NCI-H345 (cell line): ENCODE results near the gene ADGRD1.

Experiments
- DNase-seq: peaks from one replicate; lab custom pipeline; 2025; lab: John Stamatoyannopoulos, UW

ADGRD1 gene

DNA sequence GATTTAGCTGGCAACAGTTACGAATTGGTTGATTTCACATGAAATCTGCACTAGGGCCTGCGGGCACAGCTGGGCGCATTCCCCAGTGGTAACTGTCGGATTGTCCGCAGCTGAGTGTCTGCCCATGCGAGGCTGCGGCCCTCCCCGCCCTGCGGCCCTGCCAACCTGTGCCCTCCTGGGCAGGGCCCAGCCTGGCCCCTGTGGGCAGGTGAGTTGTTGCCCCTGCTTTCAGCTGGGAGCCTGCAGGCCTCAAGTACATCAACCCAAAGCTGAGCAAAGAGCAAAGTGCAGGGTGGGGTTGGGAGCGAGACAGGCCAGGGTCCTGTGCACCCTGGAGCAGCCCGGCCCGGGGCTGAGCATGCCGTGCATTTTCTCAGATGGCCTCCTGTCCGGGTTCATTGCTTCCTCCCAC, 89.1 kb downstream of the ADGRD1 start:
- DNase-seq: no peak

GRCh38 chr12:131043401-131043871, 89.7 kb downstream of the ADGRD1 start:
- DNase-seq: no peak

DNA sequence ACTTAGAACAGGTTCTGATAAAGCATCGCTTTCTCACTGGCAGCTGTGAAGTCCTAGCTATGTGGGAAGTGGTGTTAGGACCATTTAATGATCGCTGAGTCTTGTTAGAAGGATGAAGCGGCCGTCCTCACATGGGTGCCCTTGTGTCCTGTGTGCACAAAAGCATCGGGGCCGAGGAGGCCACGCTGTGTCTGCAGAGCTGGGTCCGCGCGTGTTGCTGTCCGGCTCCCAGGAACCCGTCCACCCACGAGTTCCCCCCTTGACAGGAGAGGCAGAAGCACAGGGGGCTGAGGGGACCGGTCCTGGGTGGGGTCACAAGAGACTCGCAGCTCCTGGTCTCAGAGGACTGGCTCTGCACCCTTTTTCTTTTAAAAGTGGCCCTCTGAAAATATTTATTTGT, 90.4 kb downstream of the ADGRD1 start:
- no peak for DNase-seq

- no peak for DNase-seq
Measured at GRCh38 chr12:131044760-131045381, 91.2 kb downstream of the ADGRD1 start.

DNA sequence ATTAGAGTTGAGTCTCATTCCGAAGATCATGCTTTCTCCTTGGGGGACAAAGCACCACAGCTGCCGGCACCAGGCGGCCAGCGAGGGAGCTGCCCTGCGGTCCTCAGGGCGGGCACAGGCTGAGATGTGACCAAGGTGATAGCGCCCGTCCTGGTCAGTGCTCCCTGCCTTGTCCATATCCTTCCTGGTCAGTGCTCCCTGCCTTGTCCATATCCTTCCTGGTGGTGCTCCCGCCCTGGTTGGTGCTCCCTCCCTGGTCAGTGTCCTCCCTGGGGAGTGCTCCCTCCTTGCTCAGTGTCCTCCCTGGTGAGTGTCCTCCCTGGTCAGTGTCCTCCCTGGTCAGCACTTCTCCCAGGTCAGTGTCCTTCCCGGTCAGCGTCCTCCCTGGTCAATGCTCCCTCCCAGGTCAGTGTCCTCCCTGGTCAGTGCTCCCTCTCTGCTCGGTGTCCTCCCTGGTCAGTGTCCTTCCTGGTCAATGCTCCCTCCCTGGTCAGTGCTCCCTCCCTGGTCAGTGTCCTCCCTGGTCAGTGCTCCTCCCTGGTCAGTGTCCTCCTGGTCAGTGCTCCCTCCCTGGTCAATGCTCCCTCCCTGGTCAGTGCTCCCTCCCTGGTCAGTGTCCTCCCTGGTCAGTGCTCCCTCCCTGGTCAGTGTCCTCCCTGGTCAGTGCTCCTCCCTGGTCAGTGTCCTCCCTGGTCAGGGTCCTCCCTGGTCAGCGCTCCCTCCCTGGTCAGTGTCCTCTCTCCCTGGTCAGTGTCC, 92.2 kb downstream of the ADGRD1 start:
- DNase-seq: no peak

DNA sequence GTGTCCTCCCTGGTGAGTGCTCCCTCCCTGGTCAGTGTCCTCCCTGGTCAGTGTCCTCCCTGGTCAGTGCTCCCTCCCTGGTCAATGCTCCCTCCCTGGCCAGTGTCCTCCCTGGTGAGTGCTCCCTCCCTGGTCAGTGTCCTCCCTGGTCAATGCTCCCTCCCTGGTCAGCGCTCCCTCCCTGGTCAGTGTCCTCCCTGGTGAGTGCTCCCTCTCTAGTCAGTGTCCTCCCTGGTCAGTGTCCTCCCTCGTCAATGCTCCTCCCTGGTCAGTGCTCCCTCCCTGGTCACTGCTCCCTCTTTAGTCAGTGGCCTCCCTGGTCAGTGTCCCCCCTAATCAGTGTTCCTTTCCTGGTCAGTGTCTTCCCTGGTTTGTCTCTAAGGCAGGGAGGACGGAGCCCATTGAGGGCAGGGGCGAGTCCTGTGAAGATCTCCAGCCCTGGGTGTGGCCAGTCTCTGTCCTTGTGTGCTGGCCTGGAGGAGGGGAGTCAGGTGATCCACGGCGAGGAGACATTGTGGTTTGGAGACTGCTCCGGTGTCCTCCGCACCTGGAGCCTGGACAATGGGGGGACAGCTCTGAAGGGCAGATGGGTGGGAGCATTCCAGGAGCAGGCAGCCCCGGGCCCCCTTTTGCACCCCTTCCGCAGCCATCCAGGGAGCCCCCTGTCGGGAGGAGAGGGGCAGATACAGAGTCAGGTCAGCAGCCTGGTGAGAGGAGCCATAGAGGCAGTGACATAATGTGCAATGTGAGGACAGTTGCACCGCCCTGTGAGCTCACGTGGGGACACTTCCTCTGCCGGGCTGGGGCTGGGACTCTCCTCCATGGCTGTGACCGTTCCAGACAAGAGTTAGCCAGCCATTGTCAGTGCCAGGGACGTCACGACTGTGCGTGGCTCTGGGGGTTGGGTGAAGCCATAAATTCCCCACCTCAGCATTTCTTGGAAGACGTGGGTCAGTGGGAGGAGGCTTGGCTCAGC, 93.4 kb downstream of the ADGRD1 start:
- DNase-seq: no peak

DNA sequence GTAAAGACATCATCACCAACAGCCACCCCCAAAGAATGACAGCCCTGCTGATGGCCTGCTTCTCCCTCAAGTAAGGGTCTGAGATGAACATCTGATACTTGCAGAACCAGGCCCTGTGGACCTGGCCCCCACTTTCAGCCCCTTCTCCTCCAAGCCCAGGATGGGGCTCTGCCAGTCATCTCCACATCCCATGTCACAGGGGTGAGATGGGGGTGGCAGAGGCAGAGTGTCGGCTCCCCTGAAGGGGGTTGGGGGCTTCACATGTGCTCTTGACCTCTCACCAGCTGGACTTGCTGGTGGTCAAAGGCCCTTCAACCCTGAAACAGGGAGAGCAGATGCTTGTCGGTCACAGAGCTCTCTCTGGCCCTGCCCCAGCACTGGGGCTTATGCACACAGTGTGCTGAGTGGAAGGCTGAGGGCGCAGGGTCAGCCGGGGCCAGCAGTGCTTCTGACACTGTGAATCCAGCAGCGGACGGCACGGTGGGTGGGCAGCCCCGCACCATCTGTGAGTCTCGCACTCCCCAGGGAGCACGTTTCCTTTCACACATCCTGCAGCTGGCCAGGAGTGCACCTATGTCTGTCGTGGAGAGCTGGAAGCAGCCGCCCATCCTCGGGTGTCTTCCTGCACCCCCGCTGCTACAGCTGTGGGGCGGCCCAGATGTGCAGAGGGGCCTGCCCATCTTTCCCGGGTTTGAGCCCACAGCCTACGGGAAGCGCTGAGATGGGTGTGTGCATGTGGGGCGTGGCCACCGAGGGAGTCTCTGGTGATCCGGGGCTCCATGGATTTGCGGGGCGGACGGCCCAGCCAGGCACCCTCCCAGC, 94.3 kb downstream of the ADGRD1 start:
- no peak for DNase-seq

GRCh38 chr12:131048611-131048990, 94.9 kb downstream of the ADGRD1 start:
- no peak for DNase-seq

GRCh38 chr12:131049002-131049401, 95.3 kb downstream of the ADGRD1 start:
- DNase-seq: no peak

- no peak for DNase-seq
Measured at GRCh38 chr12:131049549-131050339, 96.0 kb downstream of the ADGRD1 start.

DNA sequence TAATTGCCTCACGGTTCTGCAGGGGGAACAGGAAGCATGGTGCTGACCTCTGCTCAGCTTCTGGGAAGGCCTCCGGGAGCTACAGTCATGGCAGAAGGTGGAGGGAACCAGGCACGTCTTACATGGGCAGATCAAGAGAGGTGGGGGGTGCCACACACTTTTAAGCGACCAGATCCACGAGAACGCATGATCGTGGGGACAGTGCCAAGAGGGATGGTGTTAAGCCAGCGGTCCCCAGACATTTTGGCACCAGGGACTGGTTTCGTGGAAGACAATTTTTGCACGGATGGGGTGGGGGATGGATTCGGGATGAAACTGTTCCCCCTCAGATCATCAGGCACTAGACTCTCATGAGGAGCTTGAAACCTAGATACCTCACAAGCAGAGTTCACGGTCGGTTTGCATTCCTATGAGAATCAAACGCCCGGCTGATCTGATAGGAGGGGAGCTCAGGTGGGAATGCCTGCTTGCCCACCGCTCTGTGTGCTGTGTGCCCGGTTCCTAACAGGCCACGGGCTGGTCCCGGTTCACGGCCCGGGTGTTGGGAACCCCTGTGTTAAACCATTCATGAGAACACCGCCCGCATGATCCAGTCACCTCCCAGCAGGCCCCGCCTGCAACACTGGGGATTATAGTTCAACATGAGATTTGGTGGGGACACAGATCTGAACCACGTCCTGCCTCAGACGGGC, 96.9 kb downstream of the ADGRD1 start:
- no peak for DNase-seq

- DNase-seq: no peak
Measured at GRCh38 chr12:131051155-131051473, 97.4 kb downstream of the ADGRD1 start.

DNA sequence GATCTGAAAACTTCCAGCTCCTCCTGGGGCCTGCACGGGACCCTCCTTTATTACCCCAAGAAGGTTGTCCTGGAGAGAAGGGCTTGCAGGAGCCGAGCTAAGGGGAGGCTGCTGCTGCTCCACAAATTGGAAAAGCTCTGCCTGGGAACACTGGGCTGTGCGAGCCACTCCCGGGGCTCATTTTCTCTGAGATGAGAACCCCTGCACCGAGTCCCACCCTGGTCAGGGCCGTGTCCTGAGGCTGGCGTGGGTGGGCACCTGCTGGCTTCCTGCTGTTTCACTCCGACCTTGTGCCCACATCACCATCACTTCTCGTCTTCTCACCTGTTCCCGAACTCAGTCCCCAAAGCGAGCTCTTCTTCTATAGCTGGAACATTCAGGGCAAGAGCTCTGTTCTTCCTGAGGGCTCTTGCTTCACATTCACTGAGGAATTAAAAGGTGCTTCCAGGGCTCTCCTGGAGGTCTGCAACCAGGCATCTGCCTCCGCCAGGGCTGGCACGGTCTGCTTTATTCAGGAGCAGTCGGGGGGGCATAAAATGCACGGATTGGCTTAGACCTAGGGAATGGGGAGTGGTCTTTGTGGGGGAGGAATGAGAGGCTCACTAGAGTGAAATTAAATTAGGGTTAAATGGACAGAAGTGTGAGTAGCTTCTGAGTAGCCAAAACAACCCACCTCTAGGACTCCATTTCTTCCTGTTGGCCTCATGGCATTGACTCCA, 98.5 kb downstream of the ADGRD1 start:
- DNase-seq: no peak

- DNase-seq: no peak
Measured at GRCh38 chr12:131052929-131053328, 99.2 kb downstream of the ADGRD1 start.

- no peak for DNase-seq
Measured at GRCh38 chr12:131053567-131053966, 99.9 kb downstream of the ADGRD1 start.

DNA sequence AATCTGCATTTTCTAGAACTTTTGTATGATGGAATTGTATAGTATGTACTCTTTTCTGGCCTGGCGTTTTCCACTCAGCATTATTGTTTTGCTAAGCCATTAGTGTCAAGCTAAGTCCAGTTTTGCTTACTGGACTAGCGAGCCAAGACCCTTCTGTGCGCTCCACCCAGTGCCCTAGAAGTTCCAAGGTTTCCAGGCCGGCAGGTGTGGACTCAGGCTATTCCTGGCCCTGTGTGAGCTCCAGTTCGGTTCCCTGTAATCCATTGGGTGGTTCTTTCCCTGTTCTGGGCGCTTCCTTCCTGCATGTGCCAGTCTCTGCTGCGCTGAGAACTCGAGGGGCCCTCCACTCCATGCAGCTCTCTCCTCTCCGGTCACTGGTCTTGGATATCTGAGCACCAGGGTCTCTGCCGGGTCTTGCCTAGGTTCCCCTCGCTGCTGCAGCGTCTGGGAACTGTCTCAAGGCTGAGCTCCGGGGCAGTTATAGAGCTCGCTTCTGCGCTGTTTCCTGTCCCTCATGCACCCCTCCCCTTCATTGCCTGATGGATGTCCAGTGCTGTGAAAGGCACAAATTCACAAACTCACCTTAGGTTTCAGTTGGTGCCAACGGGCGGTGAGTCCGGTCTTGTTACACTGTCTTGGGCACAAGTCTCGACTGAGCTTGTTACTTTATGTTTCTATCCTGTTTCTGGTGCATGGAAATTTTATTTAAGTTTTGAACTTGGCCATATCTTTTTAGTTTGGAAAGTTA, 100.8 kb downstream of the ADGRD1 start:
- DNase-seq: no peak

- no peak for DNase-seq
Measured at GRCh38 chr12:131055093-131055465, 101.4 kb downstream of the ADGRD1 start.

DNA sequence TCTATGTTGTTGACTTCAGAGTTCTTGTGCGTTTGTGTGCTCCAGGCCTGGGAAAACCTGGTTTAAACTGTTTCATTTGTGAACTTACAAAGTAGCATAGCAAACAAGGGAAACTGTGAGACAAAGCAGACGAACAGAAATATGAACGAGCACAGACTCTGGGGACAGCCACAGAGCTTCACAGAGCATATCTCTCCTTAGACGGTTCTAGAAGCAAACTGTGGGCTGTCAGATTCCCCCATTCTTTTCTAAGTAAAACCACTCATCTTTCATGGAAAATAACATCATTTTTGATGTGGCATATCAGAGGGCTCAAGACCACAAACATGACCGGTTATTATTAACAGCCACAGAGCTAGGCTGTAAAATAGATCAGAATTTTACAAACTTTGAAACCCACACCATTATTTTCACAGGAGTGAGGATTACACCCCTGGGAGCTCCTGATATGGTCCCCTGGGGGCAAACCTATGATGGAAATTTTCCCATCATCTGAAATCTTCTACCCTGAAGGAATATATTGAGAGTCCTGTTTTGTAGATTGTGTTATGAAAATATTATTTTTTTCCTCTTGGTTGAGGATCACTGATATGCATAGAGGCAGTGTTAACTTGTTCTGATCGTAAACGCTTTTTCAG, 102.0 kb downstream of the ADGRD1 start:
- DNase-seq: no peak

GRCh38 chr12:131056626-131057025, 102.9 kb downstream of the ADGRD1 start:
- DNase-seq: no peak
